Measurements from ENCODE around the gene LIN37. TPM values are rescaled to one million over a fixed set of nuclear protein-coding genes. Genes with fewer than 3 reads are reported as not detected.
A peak's percentile ranks its signal among the peaks of the same experiment; 100 is the strongest.

LIN37 gene
- total RNA-seq, 1 experiment from 2014 or later, result 5.9 TPM

GRCh38 chr19:35764432-35765315 is 16.3 kb downstream of the LIN37 start:
- Histone ChIP-seq H3K23me2 (ENCODE audit: insufficient read length, low read depth, low read length, poor library complexity, severe bottlenecking) (no peaks in the 10 kb centered on the region), H3K79me1 (ENCODE audit: insufficient read depth, low read depth, low read length, poor library complexity, severe bottlenecking) (no peaks in the 10 kb centered on the region), H2BK20ac (ENCODE audit: low read depth, low read length, poor library complexity, severe bottlenecking) (no peak overlapping the region), H3K23ac (ENCODE audit: insufficient read length, low read depth, low read length) (no peak overlapping the region), H2AK5ac (ENCODE audit: insufficient read length, low read length) (no peak overlapping the region), H3K18ac (ENCODE audit: insufficient read length, low read depth, low read length) (no peak overlapping the region), H2AFZ (ENCODE audit: low read length) (no peak overlapping the region), H3K56ac (ENCODE audit: insufficient read length, low read depth, low read length) (no peak overlapping the region), H3K4me2 (ENCODE audit: insufficient read depth, insufficient read length, low read length) (no peak overlapping the region), H3K27ac (ENCODE audit: insufficient read length, low read depth, low read length) (no peak overlapping the region), H4K91ac (ENCODE audit: insufficient read length, low read depth, low read length) (no peak overlapping the region), H3K4ac (ENCODE audit: low read depth, low read length) (no peak overlapping the region), H3K14ac (ENCODE audit: insufficient read depth, low read length) (no peak overlapping the region), H2BK120ac (ENCODE audit: low read depth, low read length, poor library complexity, severe bottlenecking) (no peak overlapping the region), H2BK12ac (ENCODE audit: insufficient read length, low read depth, low read length) (no peak overlapping the region), H2BK5ac (ENCODE audit: insufficient read length, low read length) (no peak overlapping the region), H2BK15ac (ENCODE audit: low read depth, low read length) (no peak overlapping the region), H3K9me3 (ENCODE audit: control insufficient read depth, low read depth, low read length) (no peaks in the 10 kb centered on the region), H3K4me1 (ENCODE audit: insufficient read depth, low read length) (no peaks in the 10 kb centered on the region), H4K20me1 (ENCODE audit: control insufficient read depth, insufficient read depth, insufficient read length) (no peaks in the 10 kb centered on the region), H3T11ph (ENCODE audit: low read length) (no peak overlapping the region), H3K9ac (ENCODE audit: extremely low read depth, insufficient read length, low read length) (no peak overlapping the region), H3K27me3 (ENCODE audit: insufficient read depth, low read length) (no peaks in the 10 kb centered on the region), H4K5ac (ENCODE audit: insufficient read length, low read depth, low read length) (no peak overlapping the region), H4K8ac (replicated peaks; ENCODE audit: insufficient read length, low read depth, low read length) (no peak overlapping the region), H3K79me2 (ENCODE audit: insufficient read depth, low read length) (no peaks in the 10 kb centered on the region)
- Mint-ChIP-seq H3K27me3 (ENCODE audit: low read depth) (peaks cover 2% of the 10 kb centered on the region; the same call in 1 of the 2 replicates), H3K36me3 (ENCODE audit: insufficient read depth in 1 of 3, low read depth in 3 of 3) (peaks cover 9 to 48% (median 47%) of the 10 kb centered on the region in 3 experiments), H3K9me3 (no peaks in the 10 kb centered on the region), H3K4me3 (no peak overlapping the region; a peak in 1 of 5 replicates), H3K27ac (no peak overlapping the region), H3K4me1 (peaks cover 7 to 8% of the 10 kb centered on the region in 2 experiments)
- no CpG with 5 or more reads among the region's 17 CpGs for WGBS (ENCODE audit: extremely low coverage, insufficient read length, low lambda C conversion rate)
- TF ChIP-seq, protein P1, sequence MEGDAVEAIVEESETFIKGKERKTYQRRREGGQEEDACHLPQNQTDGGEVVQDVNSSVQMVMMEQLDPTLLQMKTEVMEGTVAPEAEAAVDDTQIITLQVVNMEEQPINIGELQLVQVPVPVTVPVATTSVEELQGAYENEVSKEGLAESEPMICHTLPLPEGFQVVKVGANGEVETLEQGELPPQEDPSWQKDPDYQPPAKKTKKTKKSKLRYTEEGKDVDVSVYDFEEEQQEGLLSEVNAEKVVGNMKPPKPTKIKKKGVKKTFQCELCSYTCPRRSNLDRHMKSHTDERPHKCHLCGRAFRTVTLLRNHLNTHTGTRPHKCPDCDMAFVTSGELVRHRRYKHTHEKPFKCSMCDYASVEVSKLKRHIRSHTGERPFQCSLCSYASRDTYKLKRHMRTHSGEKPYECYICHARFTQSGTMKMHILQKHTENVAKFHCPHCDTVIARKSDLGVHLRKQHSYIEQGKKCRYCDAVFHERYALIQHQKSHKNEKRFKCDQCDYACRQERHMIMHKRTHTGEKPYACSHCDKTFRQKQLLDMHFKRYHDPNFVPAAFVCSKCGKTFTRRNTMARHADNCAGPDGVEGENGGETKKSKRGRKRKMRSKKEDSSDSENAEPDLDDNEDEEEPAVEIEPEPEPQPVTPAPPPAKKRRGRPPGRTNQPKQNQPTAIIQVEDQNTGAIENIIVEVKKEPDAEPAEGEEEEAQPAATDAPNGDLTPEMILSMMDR (conservative IDR thresholded peaks at IDR 0.05), result no peak
- DNase-seq, result peak; percentile 19

All from H9 (cell line).